DOHH2 (cell line): ENCODE data around the gene SELPLG.

Source experiments
- H3F3A ChIP-seq: fragments of 200-600 bp; sonication (generic), shearing (Covaris generic); 2 replicates; pipeline ENCODE4 v1.6.0; 2016; ENCODE audit warnings: antibody characterized with exemption, mild to moderate bottlenecking; ENCODE audit not compliant: control insufficient read depth, insufficient read depth
- H3K27ac ChIP-seq: fragments of 200-600 bp; sonication (generic); 2 replicates; pipeline ENCODE4 v1.5.1; 2014; ENCODE audit warnings: low read depth, mild to moderate bottlenecking, low read length, moderate library complexity
- H3K27me3 ChIP-seq: fragments of 200-600 bp; sonication (generic); 2 replicates; pipeline ENCODE4 v1.6.1; 2014; ENCODE audit warnings: mild to moderate bottlenecking, low read length, mixed read lengths; ENCODE audit not compliant: control insufficient read depth
- H3K36me3 ChIP-seq: fragments of 200-600 bp; sonication (generic); 2 replicates; pipeline ENCODE4 v1.6.1; 2014; ENCODE audit warnings: mild to moderate bottlenecking, low read length, moderate library complexity, mixed read lengths; ENCODE audit not compliant: control insufficient read depth
- H3K4me1 ChIP-seq: fragments of 200-600 bp; sonication (generic); 2 replicates; pipeline ENCODE4 v1.6.1; 2014; ENCODE audit warnings: mild to moderate bottlenecking, low read length, mixed read lengths; ENCODE audit not compliant: control insufficient read depth
- H3K4me2 ChIP-seq: fragments of 200-600 bp; sonication (generic); 2 replicates; pipeline ENCODE4 v1.6.0; 2014; ENCODE audit warnings: mild to moderate bottlenecking, low read length, moderate library complexity
- H3K4me3 ChIP-seq: fragments of 200-600 bp; sonication (generic); 2 replicates; pipeline ENCODE4 v1.5.1; 2014; ENCODE audit warnings: mild to moderate bottlenecking, low read length, mixed read lengths
- H3K79me2 ChIP-seq: fragments of 200-600 bp; sonication (generic); 2 replicates; pipeline ENCODE4 v1.6.1; 2014; ENCODE audit warnings: mild to moderate bottlenecking, low read length, mixed read lengths; ENCODE audit not compliant: control insufficient read depth
- H3K9me2 ChIP-seq: fragments of 200-600 bp; sonication (generic); replicated peaks from 2 replicates; pipeline ENCODE4 v1.6.1; 2014; ENCODE audit warnings: mild to moderate bottlenecking, low read length, mixed read lengths; ENCODE audit not compliant: control insufficient read depth
- H3K9me3 ChIP-seq: fragments of 200-600 bp; sonication (generic); 2 replicates; pipeline ENCODE4 v1.6.1; 2014; ENCODE audit warnings: antibody characterized with exemption, low read length, mixed read lengths; ENCODE audit not compliant: control insufficient read depth, insufficient read depth
- H4K20me1 ChIP-seq: fragments of 200-600 bp; sonication (generic); 2 replicates; pipeline ENCODE4 v1.6.0; 2014; ENCODE audit warnings: low read depth, mild to moderate bottlenecking, antibody characterized with exemption, low read length, moderate library complexity; ENCODE audit not compliant: control insufficient read depth, insufficient read depth
- CTCF ChIP-seq: fragments of 200-600 bp; sonication (generic); IDR thresholded peaks from one replicate; pipeline ENCODE4 v1.5.1; 2014; ENCODE audit warnings: antibody characterized with exemption, mild to moderate bottlenecking, low read depth, low read length; ENCODE audit not compliant: poor library complexity, severe bottlenecking
- EZH2phosphoT487 ChIP-seq: fragments of 200-600 bp; sonication (generic); IDR thresholded peaks from 2 replicates; pipeline ENCODE4 v1.6.1; 2017; ENCODE audit warnings: borderline replicate concordance, mild to moderate bottlenecking, antibody characterized with exemption, low read length, moderate library complexity, mixed read lengths

The SELPLG gene

GRCh38 chr12:108607981-108608600 is 25.6 kb downstream of the SELPLG start:
- no peak overlapping the region for H3K4me3 ChIP-seq
- TF ChIP-seq EZH2phosphoT487 (no peak), CTCF (no peak)

GRCh38 chr12:108606492-108606891 is 27.2 kb downstream of the SELPLG start:
- Histone ChIP-seq H4K20me1 (no peaks in the 10 kb centered on the region), H3K4me1 (peaks cover 6% of the 10 kb centered on the region; the same call in 1 of the 2 replicates), H3K4me3 (no peak overlapping the region)

More at GRCh38 chr12:108607981-108608600, 25.6 kb downstream of the SELPLG start:
- Histone ChIP-seq H3K9me2 (no peaks in the 10 kb centered on the region), H3K36me3 (no peaks in the 10 kb centered on the region), H3F3A (peaks cover 2% of the 10 kb centered on the region; the same call in 1 of the 2 replicates), H3K79me2 (no peaks in the 10 kb centered on the region), H3K9me3 (no peaks in the 10 kb centered on the region), H4K20me1 (no peaks in the 10 kb centered on the region), H3K27ac (no peak overlapping the region), H3K4me2 (no peak overlapping the region), H3K4me1 (peaks cover 17% of the 10 kb centered on the region), H3K27me3 (peaks cover 30% of the 10 kb centered on the region)

GRCh38 chr12:108605690-108606406 is 27.8 kb downstream of the SELPLG start:
- Histone ChIP-seq H3K36me3 (no peaks in the 10 kb centered on the region), H3K9me2 (no peaks in the 10 kb centered on the region), H3K27me3 (peaks cover 14% of the 10 kb centered on the region), H4K20me1 (no peaks in the 10 kb centered on the region), H3K4me2 (no peak overlapping the region), H3K79me2 (no peaks in the 10 kb centered on the region), H3K4me1 (peaks cover 6% of the 10 kb centered on the region; the same call in 1 of the 2 replicates), H3K9me3 (no peaks in the 10 kb centered on the region), H3K4me3 (no peak overlapping the region), H3K27ac (no peak overlapping the region), H3F3A (peaks cover 2% of the 10 kb centered on the region; the same call in 1 of the 2 replicates)
- TF ChIP-seq CTCF (no peak), EZH2phosphoT487 (no peak)

More at GRCh38 chr12:108606492-108606891, 27.2 kb downstream of the SELPLG start:
- H3K9me2 ChIP-seq, result no peaks in the 10 kb centered on the region
- H3K27me3 ChIP-seq, result peaks cover 18% of the 10 kb centered on the region
- no peaks in the 10 kb centered on the region for H3K79me2 ChIP-seq
- no peak overlapping the region for H3K4me2 ChIP-seq
- no peak overlapping the region for H3K27ac ChIP-seq
- no peaks in the 10 kb centered on the region for H3K9me3 ChIP-seq
- TF ChIP-seq EZH2phosphoT487, result no peak
- TF ChIP-seq CTCF, result no peak
- peaks cover 2% of the 10 kb centered on the region; the same call in 1 of the 2 replicates for H3F3A ChIP-seq
- H3K36me3 ChIP-seq, result no peaks in the 10 kb centered on the region
